ENCODE measurements around the gene FRMD4A. TPM values are rescaled to one million over a fixed set of nuclear protein-coding genes. Genes with fewer than 3 reads are reported as not detected.

The FRMD4A gene
- total and polyA plus RNA-seq, 2 experiments from 2014 or later = 5.4 to 10.3 TPM

DNA sequence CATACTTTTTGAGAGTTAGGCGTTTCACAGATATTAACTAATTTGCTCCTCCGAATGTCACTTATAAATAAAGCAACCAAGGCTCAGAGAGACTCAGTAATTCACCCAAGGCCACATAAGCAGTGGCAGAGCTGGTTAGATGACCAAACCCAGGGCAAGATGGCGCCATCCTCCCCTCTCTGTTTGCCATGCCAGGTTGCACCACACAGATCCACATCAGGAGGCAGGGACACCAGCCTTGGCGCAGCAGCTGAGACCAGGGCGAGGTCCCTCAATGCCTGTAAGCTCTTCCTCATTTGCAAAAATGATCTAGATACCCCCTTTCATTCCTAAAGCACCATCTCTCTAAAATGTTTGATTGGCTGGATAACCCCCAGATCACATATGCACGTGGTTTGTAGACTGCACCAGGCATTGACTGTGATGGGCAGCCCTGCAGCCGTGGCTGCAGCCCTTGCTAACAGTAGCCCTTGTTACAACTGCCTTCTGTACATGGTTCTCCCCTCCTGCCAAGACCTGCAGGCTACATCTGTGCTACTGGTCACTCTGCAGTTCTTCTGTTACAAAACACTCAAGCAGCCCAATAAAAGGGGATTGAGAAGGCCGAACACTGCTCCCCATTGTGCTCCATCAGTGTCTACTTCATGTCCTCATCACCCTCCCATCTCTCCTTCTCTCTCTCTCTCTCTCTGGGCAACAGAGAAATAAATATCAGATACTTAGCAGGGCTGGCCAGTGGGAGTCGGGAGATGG is 445.3 kb downstream of the FRMD4A start:
- Histone ChIP-seq H3K4me1 (ENCODE audit: insufficient read depth) (no peaks in the 10 kb centered on the region), H3K9me2 (replicated peaks; ENCODE audit: insufficient read depth) (no peaks in the 10 kb centered on the region), H3K79me2 (no peaks in the 10 kb centered on the region), H3K27ac (no peak overlapping the region), H3K4me2 (no peak overlapping the region), H3K4me3 (no peak overlapping the region), H3K27me3 (peaks cover 33% of the 10 kb centered on the region), H4K20me1 (ENCODE audit: insufficient read depth, poor library complexity, severe bottlenecking) (no peaks in the 10 kb centered on the region), H3K36me3 (replicated peaks; ENCODE audit: insufficient read depth, low read depth) (no peaks in the 10 kb centered on the region), H3K9me3 (ENCODE audit: low read depth) (no peaks in the 10 kb centered on the region), H2AFZ (no peak overlapping the region)
- TF ChIP-seq EZH2phosphoT487 (IDR thresholded peaks at IDR 0.05; ENCODE audit: low read depth, severe bottlenecking, unreplicated experiment) (no peak), EZH2 (IDR thresholded peaks at IDR 0.05; ENCODE audit: borderline replicate concordance) (no peak)
- TF ChIP-seq, protein P1, sequence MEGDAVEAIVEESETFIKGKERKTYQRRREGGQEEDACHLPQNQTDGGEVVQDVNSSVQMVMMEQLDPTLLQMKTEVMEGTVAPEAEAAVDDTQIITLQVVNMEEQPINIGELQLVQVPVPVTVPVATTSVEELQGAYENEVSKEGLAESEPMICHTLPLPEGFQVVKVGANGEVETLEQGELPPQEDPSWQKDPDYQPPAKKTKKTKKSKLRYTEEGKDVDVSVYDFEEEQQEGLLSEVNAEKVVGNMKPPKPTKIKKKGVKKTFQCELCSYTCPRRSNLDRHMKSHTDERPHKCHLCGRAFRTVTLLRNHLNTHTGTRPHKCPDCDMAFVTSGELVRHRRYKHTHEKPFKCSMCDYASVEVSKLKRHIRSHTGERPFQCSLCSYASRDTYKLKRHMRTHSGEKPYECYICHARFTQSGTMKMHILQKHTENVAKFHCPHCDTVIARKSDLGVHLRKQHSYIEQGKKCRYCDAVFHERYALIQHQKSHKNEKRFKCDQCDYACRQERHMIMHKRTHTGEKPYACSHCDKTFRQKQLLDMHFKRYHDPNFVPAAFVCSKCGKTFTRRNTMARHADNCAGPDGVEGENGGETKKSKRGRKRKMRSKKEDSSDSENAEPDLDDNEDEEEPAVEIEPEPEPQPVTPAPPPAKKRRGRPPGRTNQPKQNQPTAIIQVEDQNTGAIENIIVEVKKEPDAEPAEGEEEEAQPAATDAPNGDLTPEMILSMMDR (IDR thresholded peaks at IDR 0.05; ENCODE audit: poor library complexity) = no peak
- WGBS (ENCODE audit: low lambda C conversion rate, missing lambda C conversion rate) = 90% methylated on average over 9 of the region's 9 CpGs
- DNase-seq (ENCODE audit: low spot score) = no peak

GRCh38 chr10:13883636-13884444 is 446.9 kb downstream of the FRMD4A start:
- DNase-seq (ENCODE audit: low spot score) = no peak
- H3K4me1 ChIP-seq (ENCODE audit: insufficient read depth) = no peaks in the 10 kb centered on the region
- H3K4me2 ChIP-seq = no peak overlapping the region
- H3K27ac ChIP-seq = no peak overlapping the region
- no peak overlapping the region for H3K4me3 ChIP-seq
- H3K9me2 ChIP-seq (replicated peaks; ENCODE audit: insufficient read depth) = no peaks in the 10 kb centered on the region
- TF ChIP-seq EZH2 (IDR thresholded peaks at IDR 0.05; ENCODE audit: borderline replicate concordance) (no peak), EZH2phosphoT487 (IDR thresholded peaks at IDR 0.05; ENCODE audit: low read depth, severe bottlenecking, unreplicated experiment) (no peak)
- TF ChIP-seq, protein P1 (IDR thresholded peaks at IDR 0.05; ENCODE audit: poor library complexity) = no peak
- no peaks in the 10 kb centered on the region for H3K9me3 ChIP-seq (ENCODE audit: low read depth)
- no peak overlapping the region for H2AFZ ChIP-seq
- 72% methylated on average over 8 of the region's 8 CpGs for WGBS (ENCODE audit: low lambda C conversion rate, missing lambda C conversion rate)
- no peaks in the 10 kb centered on the region for H4K20me1 ChIP-seq (ENCODE audit: insufficient read depth, poor library complexity, severe bottlenecking)
- H3K27me3 ChIP-seq = peaks cover 18% of the 10 kb centered on the region
- H3K79me2 ChIP-seq = no peaks in the 10 kb centered on the region
- no peaks in the 10 kb centered on the region for H3K36me3 ChIP-seq (replicated peaks; ENCODE audit: insufficient read depth, low read depth)

- Histone ChIP-seq H3K4me1 (ENCODE audit: insufficient read depth) (no peaks in the 10 kb centered on the region), H3K9me2 (replicated peaks; ENCODE audit: insufficient read depth) (no peaks in the 10 kb centered on the region), H3K36me3 (replicated peaks; ENCODE audit: insufficient read depth, low read depth) (no peaks in the 10 kb centered on the region), H3K4me2 (no peak overlapping the region), H2AFZ (no peak overlapping the region), H3K27ac (no peak overlapping the region), H3K79me2 (no peaks in the 10 kb centered on the region), H3K9me3 (ENCODE audit: low read depth) (no peaks in the 10 kb centered on the region), H3K27me3 (peaks cover 1% of the 10 kb centered on the region), H4K20me1 (ENCODE audit: insufficient read depth, poor library complexity, severe bottlenecking) (no peaks in the 10 kb centered on the region), H3K4me3 (no peak overlapping the region)
- DNase-seq (ENCODE audit: low spot score) = no peak
- TF ChIP-seq EZH2phosphoT487 (IDR thresholded peaks at IDR 0.05; ENCODE audit: low read depth, severe bottlenecking, unreplicated experiment) (no peak), EZH2 (IDR thresholded peaks at IDR 0.05; ENCODE audit: borderline replicate concordance) (no peak)
- TF ChIP-seq, protein P1 (IDR thresholded peaks at IDR 0.05; ENCODE audit: poor library complexity) = no peak
- 61% methylated on average over 7 of the region's 7 CpGs for WGBS (ENCODE audit: low lambda C conversion rate, missing lambda C conversion rate)
These were observed 448.5 kb downstream of the FRMD4A start for GRCh38 chr10:13882119-13882711.

Data from hepatocyte (in vitro differentiated cells).